ENCODE data around the gene DDX59.

GRCh38 chr1:200640963-200641401 lies 28.7 kb downstream of the DDX59 start:
- TF ChIP-seq CTCF (IDR thresholded peaks at IDR 0.05) (no peak), POLR2A (IDR thresholded peaks at IDR 0.05) (no peak)

Measured in Peyer's patch (tissue), 4 donors.